Ovary (tissue), 3 donors: ENCODE data around the gene TNS1.

Experiments
- EP300 ChIP-seq: sonication (generic); formaldehyde crosslinking; IDR thresholded peaks from one replicate; pipeline ENCODE4 v1.6.1; 2017; ENCODE audit warnings: antibody characterized with exemption
- POLR2A ChIP-seq: fragments of 450-650 bp; IDR thresholded peaks from one replicate; pipeline ENCODE4 v1.6.1; 2017; ENCODE audit warnings: antibody characterized with exemption, mild to moderate bottlenecking, moderate library complexity
- TF ChIP-seq, protein P1 (sequence below), 3 donors: fragments of 450-650 bp in 2 of 3; fragments of 200-600 bp in 1 of 3; IDR thresholded peaks; one replicate each; pipeline versions ENCODE4 v1.5.1 to v1.8.0; 2016 to 2022; ENCODE audit warnings: antibody characterized with exemption in 3 of 3, mild to moderate bottlenecking in 1 of 3
- donor health status: DM: no; HTN: no; CAD: no.

DNA sequence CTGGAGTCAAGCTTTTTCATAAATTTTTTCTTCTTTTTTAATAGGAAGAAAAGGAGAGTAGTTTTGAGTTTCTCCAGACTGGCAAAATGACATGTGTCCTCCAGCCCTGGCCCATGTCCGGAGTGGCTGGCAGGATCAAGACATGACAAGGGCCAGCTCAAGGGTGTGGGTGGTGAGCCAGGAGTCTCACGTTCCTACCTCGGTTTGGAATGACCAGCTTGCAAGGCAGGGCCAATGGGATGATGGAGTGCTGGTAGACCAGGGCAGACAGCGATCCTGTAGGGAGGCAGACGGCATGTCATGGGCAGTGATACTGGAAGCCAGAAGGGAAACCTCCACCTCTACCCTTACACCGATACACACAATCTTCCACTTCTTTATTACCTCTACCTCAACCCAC lies 190.6 kb downstream of the TNS1 start:
- TF ChIP-seq EP300 (no peak), POLR2A (no peak)
- TF ChIP-seq, protein P1, sequence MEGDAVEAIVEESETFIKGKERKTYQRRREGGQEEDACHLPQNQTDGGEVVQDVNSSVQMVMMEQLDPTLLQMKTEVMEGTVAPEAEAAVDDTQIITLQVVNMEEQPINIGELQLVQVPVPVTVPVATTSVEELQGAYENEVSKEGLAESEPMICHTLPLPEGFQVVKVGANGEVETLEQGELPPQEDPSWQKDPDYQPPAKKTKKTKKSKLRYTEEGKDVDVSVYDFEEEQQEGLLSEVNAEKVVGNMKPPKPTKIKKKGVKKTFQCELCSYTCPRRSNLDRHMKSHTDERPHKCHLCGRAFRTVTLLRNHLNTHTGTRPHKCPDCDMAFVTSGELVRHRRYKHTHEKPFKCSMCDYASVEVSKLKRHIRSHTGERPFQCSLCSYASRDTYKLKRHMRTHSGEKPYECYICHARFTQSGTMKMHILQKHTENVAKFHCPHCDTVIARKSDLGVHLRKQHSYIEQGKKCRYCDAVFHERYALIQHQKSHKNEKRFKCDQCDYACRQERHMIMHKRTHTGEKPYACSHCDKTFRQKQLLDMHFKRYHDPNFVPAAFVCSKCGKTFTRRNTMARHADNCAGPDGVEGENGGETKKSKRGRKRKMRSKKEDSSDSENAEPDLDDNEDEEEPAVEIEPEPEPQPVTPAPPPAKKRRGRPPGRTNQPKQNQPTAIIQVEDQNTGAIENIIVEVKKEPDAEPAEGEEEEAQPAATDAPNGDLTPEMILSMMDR (IDR thresholded peaks at IDR 0.05): no peak
